Endothelial cell of umbilical vein (primary cell): ENCODE results near the gene SCGB1D1. TPM values are rescaled to one million over a fixed set of nuclear protein-coding genes. Genes with fewer than 3 reads are reported as not detected.

Experiments used
- BruUV-seq: library from RNA; stranded (reverse); fragments of 400-500 nt; replicated peaks from 2 replicates; lab custom pipeline; 2021; lab: Mats Ljungman, UMichigan
- CTCF ChIA-PET: fragments of 300-600, 350-600 bp; sonication (Branson Sonifier 250); formaldehyde crosslinking; loops from one replicate; lab custom pipeline; 2021; ENCODE audit warnings: antibody characterized with exemption, inconsistent platforms; lab: Charles Lee
- POLR2A ChIA-PET: fragments of 300-600, 350-600 bp; sonication (Branson Sonifier 250); formaldehyde crosslinking; loops from one replicate; lab custom pipeline; 2021; ENCODE audit warnings: antibody characterized with exemption, inconsistent platforms; lab: Charles Lee
- DNase-seq: peaks from one replicate; pipeline ENCODE4 v3.0.0-alpha.2; 2011; ENCODE audit warnings: low read depth, low spot score
- FAIRE-seq: peaks from 2 replicates; lab custom pipeline; 2011; peaks lifted over from hg19 to GRCh38; lab: Jason Lieb, UNC
- H2AFZ ChIP-seq: 2 replicates; pipeline ENCODE4 v1.6.0; 2012; ENCODE audit warnings: low read depth, low read length, control low read depth, inconsistent platforms
- H3K27ac ChIP-seq: 2 replicates; pipeline ENCODE4 v1.5.1; 2011; ENCODE audit warnings: low read depth, mild to moderate bottlenecking, control low read depth, low read length, moderate library complexity; ENCODE audit not compliant: insufficient read depth
- H3K27me3 ChIP-seq, 2 experiments: 2 replicates each; pipeline versions ENCODE4 v1.6.0 to v1.6.1; 2011; ENCODE audit warnings: low read length in 2 of 2, mixed read lengths in 1 of 2; ENCODE audit not compliant: control insufficient read depth in 2 of 2, insufficient read depth in 2 of 2
- H3K36me3 ChIP-seq, 2 experiments: 2 replicates in 1 of 2; 3 replicates in 1 of 2; pipeline ENCODE4 v1.5.1; 2011; ENCODE audit warnings: low read length in 2 of 2, mild to moderate bottlenecking in 1 of 2, moderate library complexity in 1 of 2; ENCODE audit not compliant: control insufficient read depth in 2 of 2, insufficient read depth in 2 of 2; ENCODE audit errors: extremely low read depth in 1 of 2
- H3K4me1 ChIP-seq: 3 replicates; pipeline ENCODE4 v1.5.1; 2011; ENCODE audit warnings: mild to moderate bottlenecking, low read length; ENCODE audit not compliant: control insufficient read depth, insufficient read depth; ENCODE audit errors: extremely low read depth
- H3K4me2 ChIP-seq: 2 replicates; pipeline ENCODE4 v1.6.1; 2011; ENCODE audit warnings: low read length, control low read depth, mixed read lengths; ENCODE audit not compliant: insufficient read depth
- H3K4me3 ChIP-seq, 3 experiments: fragments of 200-600 bp in 1 of 3; sonication (generic), shearing (Covaris generic) in 1 of 3; replicated peaks in 1 of 3; 2 replicates each; pipeline ENCODE4 v1.5.1; 2011 to 2016; ENCODE audit warnings: control low read depth in 3 of 3, low read length in 3 of 3, mild to moderate bottlenecking in 2 of 3, inconsistent platforms in 1 of 3, low read depth in 1 of 3, moderate library complexity in 1 of 3; ENCODE audit not compliant: insufficient read depth in 1 of 3
- H3K79me2 ChIP-seq: 2 replicates; pipeline ENCODE4 v1.6.0; 2012; ENCODE audit warnings: low read length, inconsistent platforms; ENCODE audit not compliant: control insufficient read depth, insufficient read depth
- H3K9ac ChIP-seq: replicated peaks from 2 replicates; pipeline ENCODE3; 2011; ENCODE audit warnings: low read length, control low read depth; ENCODE audit not compliant: insufficient read depth; ENCODE audit errors: extremely low read depth
- H3K9me1 ChIP-seq: replicated peaks from 3 replicates; pipeline ENCODE4 v1.6.0; 2011; ENCODE audit warnings: mild to moderate bottlenecking, low read length; ENCODE audit not compliant: control insufficient read depth, insufficient read depth; ENCODE audit errors: extremely low read depth
- H3K9me3 ChIP-seq: replicated peaks from 2 replicates; pipeline ENCODE4 v1.5.1; 2012; ENCODE audit warnings: low read length, inconsistent platforms; ENCODE audit not compliant: control insufficient read depth, insufficient read depth
- H4K20me1 ChIP-seq: replicated peaks from 2 replicates; pipeline ENCODE3; 2011; ENCODE audit warnings: mild to moderate bottlenecking, low read length; ENCODE audit not compliant: control insufficient read depth, insufficient read depth; ENCODE audit errors: extremely low read depth
- EZH2 ChIP-seq: IDR thresholded peaks from 2 replicates; pipeline ENCODE4 v1.6.1; 2012; ENCODE audit warnings: borderline replicate concordance, low read depth, mild to moderate bottlenecking, moderate library complexity, low read length, inconsistent platforms; ENCODE audit not compliant: severe bottlenecking
- FOS ChIP-seq: IDR thresholded peaks from 2 replicates; pipeline ENCODE4 v1.6.1; 2011; ENCODE audit warnings: mild to moderate bottlenecking, low read length, moderate library complexity, borderline replicate concordance; ENCODE audit not compliant: insufficient read depth
- GATA2 ChIP-seq: IDR thresholded peaks from 2 replicates; pipeline ENCODE4 v1.7.0; 2011; ENCODE audit warnings: low read depth, mild to moderate bottlenecking, moderate library complexity, mixed read lengths, low read length; ENCODE audit not compliant: insufficient read length, insufficient read depth
- JUN ChIP-seq: IDR thresholded peaks from 2 replicates; pipeline ENCODE4 v1.6.1; 2011; ENCODE audit warnings: borderline replicate concordance, low read depth; ENCODE audit not compliant: insufficient read length, insufficient read depth
- MYC ChIP-seq: IDR thresholded peaks from one replicate; pipeline ENCODE4 v1.6.1; 2011; ENCODE audit warnings: mild to moderate bottlenecking, low read depth, low read length
- POLR2A ChIP-seq: IDR thresholded peaks from 2 replicates; pipeline ENCODE4 v1.6.1; 2012; ENCODE audit warnings: low read depth, mild to moderate bottlenecking, control low read depth, low read length
- POLR2AphosphoS5 ChIP-seq: IDR thresholded peaks from 2 replicates; pipeline ENCODE4 v1.6.1; 2012; ENCODE audit warnings: low read depth, mild to moderate bottlenecking, control low read depth, low read length, moderate library complexity; ENCODE audit not compliant: insufficient read depth
- dilution Hi-C: fragments of 300-500 bp; cut with MboI; formaldehyde crosslinking; loops from one replicate; pipeline ENCODE4 v1.15.0; 2019; ENCODE audit warnings: low sequenced_read_pairs; ENCODE audit not compliant: extremely low pct_ligation_motif_present
- intact Hi-C: fragments of 100-400 bp; cut with micrococcal nuclease; formaldehyde crosslinking; loops from one replicate; pipeline ENCODE4 v1.10.0; 2022
- polyA plus RNA-seq, 4 experiments: library from polyadenylated mRNA; depleted of rRNA in 3 of 4; stranded (reverse) in 3 of 4; unstranded in 1 of 4; fragments of >200 nt; gene quantifications; 2 replicates each; pipeline versions ENCODE4 v1.2.1 to v1.2.3, GENCODE V29; 2011 to 2012; ENCODE audit warnings: missing spikeins in 1 of 4
- total RNA-seq: library from RNA; stranded (reverse); gene quantifications from 2 replicates; pipeline ENCODE4 v1.2.3, GENCODE V29; 2021
- TF ChIP-seq, protein P1 (sequence below): IDR thresholded peaks from 2 replicates; pipeline ENCODE4 v1.6.1; 2011; ENCODE audit not compliant: insufficient read depth, insufficient read length
- TF ChIP-seq, protein P2 (sequence below), 2 donors: IDR thresholded peaks; 1 replicate in 1 of 2; 2 replicates in 1 of 2; pipeline ENCODE4 v1.5.1; 2011; ENCODE audit warnings: low read length in 2 of 2, mild to moderate bottlenecking in 2 of 2, moderate library complexity in 2 of 2, control low read depth in 1 of 2, inconsistent platforms in 1 of 2, low read depth in 1 of 2; ENCODE audit not compliant: insufficient read depth in 1 of 2; ENCODE audit errors: extremely low read depth in 1 of 2

Gene SCGB1D1
- total and polyA plus RNA-seq, 2 donors (not counting 3 experiments of a cell fraction or from before 2014, with no cell fraction given) = not detected

GRCh38 chr11:62150887-62151736 is 38.9 kb upstream of the SCGB1D1 start:
- H3K79me2 ChIP-seq = no peaks in the 10 kb centered on the region
- no TSS peak for BruUV-seq
- TF ChIP-seq FOS (no peak), MYC (no peak), EZH2 (no peak), JUN (no peak), GATA2 (no peak), POLR2AphosphoS5 (no peak), POLR2A (no peak)
- TF ChIP-seq, protein P1, sequence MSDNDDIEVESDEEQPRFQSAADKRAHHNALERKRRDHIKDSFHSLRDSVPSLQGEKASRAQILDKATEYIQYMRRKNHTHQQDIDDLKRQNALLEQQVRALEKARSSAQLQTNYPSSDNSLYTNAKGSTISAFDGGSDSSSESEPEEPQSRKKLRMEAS = no peak
- TF ChIP-seq, protein P2, sequence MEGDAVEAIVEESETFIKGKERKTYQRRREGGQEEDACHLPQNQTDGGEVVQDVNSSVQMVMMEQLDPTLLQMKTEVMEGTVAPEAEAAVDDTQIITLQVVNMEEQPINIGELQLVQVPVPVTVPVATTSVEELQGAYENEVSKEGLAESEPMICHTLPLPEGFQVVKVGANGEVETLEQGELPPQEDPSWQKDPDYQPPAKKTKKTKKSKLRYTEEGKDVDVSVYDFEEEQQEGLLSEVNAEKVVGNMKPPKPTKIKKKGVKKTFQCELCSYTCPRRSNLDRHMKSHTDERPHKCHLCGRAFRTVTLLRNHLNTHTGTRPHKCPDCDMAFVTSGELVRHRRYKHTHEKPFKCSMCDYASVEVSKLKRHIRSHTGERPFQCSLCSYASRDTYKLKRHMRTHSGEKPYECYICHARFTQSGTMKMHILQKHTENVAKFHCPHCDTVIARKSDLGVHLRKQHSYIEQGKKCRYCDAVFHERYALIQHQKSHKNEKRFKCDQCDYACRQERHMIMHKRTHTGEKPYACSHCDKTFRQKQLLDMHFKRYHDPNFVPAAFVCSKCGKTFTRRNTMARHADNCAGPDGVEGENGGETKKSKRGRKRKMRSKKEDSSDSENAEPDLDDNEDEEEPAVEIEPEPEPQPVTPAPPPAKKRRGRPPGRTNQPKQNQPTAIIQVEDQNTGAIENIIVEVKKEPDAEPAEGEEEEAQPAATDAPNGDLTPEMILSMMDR (IDR thresholded peaks at IDR 0.05; ENCODE audit: extremely low read depth in 1 of 2, insufficient read depth in 1 of 2, low read depth in 1 of 2, low read length in 2 of 2) = no peak
- H3K27me3 ChIP-seq = no peaks in the 10 kb centered on the region
- no peaks in the 10 kb centered on the region for H3K9me3 ChIP-seq
- no peak overlapping the region for H3K9ac ChIP-seq
- no peak overlapping the region for H3K27ac ChIP-seq
- H3K4me2 ChIP-seq = no peak overlapping the region
- DNase-seq (no peak), FAIRE-seq (no peak)
- H3K4me3 ChIP-seq = no peak overlapping the region
- H3K9me1 ChIP-seq = no peaks in the 10 kb centered on the region
- dilution Hi-C loops = no loop called here
- H3K36me3 ChIP-seq = peaks cover 13 to 27% of the 10 kb centered on the region in 2 experiments
- H4K20me1 ChIP-seq = no peaks in the 10 kb centered on the region
- no peak overlapping the region for H2AFZ ChIP-seq
- ChIA-PET POLR2A (no interaction called here), CTCF (interaction anchor here (0.8 to 1.0 kb wide), 2 partner anchors 56 to 244 kb away, joined by 3 read pairs; no protein-coding TSS in a partner anchor)
- intact Hi-C loops = no loop called here
- peaks cover 22% of the 10 kb centered on the region for H3K4me1 ChIP-seq
